Liver (tissue), 9 donors: ENCODE results near the gene TSKU. TPM values are rescaled to one million over a fixed set of nuclear protein-coding genes. Genes with fewer than 3 reads are reported as not detected.

Experiments used
- DNase-seq: peaks from one replicate; pipeline ENCODE4 v3.0.0-alpha.2; 2017; ENCODE audit warnings: low spot score
- H3K27ac ChIP-seq, 2 donors: one replicate each; pipeline ENCODE4 v1.7.0; 2013; ENCODE audit warnings: inconsistent platforms in 2 of 2, low read length in 2 of 2, control low read depth in 1 of 2, low read depth in 1 of 2, mild to moderate bottlenecking in 1 of 2
- H3K27me3 ChIP-seq, 4 donors: one replicate each; pipeline versions ENCODE4 v1.6.1 to v1.7.0; 2013; ENCODE audit warnings: low read length in 3 of 4, inconsistent platforms in 1 of 4, mild to moderate bottlenecking in 1 of 4, moderate library complexity in 1 of 4; ENCODE audit not compliant: control insufficient read depth in 4 of 4, insufficient read depth in 4 of 4
- H3K36me3 ChIP-seq, 4 donors: one replicate each; pipeline versions ENCODE4 v1.6.1 to v1.7.0; 2013; ENCODE audit warnings: low read length in 3 of 4, mild to moderate bottlenecking in 3 of 4, low read depth in 1 of 4, moderate library complexity in 1 of 4; ENCODE audit not compliant: control insufficient read depth in 4 of 4, insufficient read depth in 3 of 4
- H3K4me1 ChIP-seq, 4 donors: one replicate each; pipeline versions ENCODE4 v1.6.1 to v1.7.0; 2013; ENCODE audit warnings: low read length in 3 of 4, mild to moderate bottlenecking in 3 of 4, moderate library complexity in 1 of 4; ENCODE audit not compliant: control insufficient read depth in 4 of 4, insufficient read depth in 4 of 4
- H3K4me3 ChIP-seq, 3 donors: one replicate each; pipeline versions ENCODE4 v1.6.1 to v1.7.0; 2013; ENCODE audit warnings: low read length in 3 of 3, control low read depth in 1 of 3, low read depth in 1 of 3, mild to moderate bottlenecking in 1 of 3
- H3K9ac ChIP-seq, 2 donors: one replicate each; pipeline ENCODE4 v1.7.0; 2013; ENCODE audit warnings: low read length in 2 of 2, mild to moderate bottlenecking in 2 of 2, moderate library complexity in 2 of 2, control low read depth in 1 of 2, low read depth in 1 of 2
- H3K9me3 ChIP-seq, 4 donors: one replicate each; pipeline versions ENCODE4 v1.6.1 to v1.7.0; 2013; ENCODE audit warnings: low read length in 3 of 4; ENCODE audit not compliant: control insufficient read depth in 4 of 4
- ATF3 ChIP-seq: IDR thresholded peaks from 2 replicates; pipeline ENCODE4 v1.6.1; 2016; ENCODE audit warnings: antibody characterized with exemption
- HNF4A ChIP-seq, 2 donors: conservative IDR thresholded peaks; 2 replicates each; pipeline ENCODE4 v1.6.1; 2016; ENCODE audit warnings: antibody characterized with exemption in 2 of 2, mild to moderate bottlenecking in 2 of 2
- HNF4G ChIP-seq: IDR thresholded peaks from 2 replicates; pipeline ENCODE4 v1.6.1; 2016; ENCODE audit warnings: antibody characterized with exemption
- RAD21 ChIP-seq, 2 donors: IDR thresholded peaks; 2 replicates each; pipeline ENCODE4 v1.6.1; 2016; ENCODE audit warnings: antibody characterized with exemption in 2 of 2, mild to moderate bottlenecking in 2 of 2
- REST ChIP-seq: IDR thresholded peaks from 2 replicates; pipeline ENCODE4 v1.6.1; 2016; ENCODE audit warnings: antibody characterized with exemption, mild to moderate bottlenecking
- RXRA ChIP-seq, 2 donors: IDR thresholded peaks; 2 replicates each; pipeline ENCODE4 v1.6.1; 2017 to 2018; ENCODE audit warnings: antibody characterized with exemption in 2 of 2, mild to moderate bottlenecking in 1 of 2
- SP1 ChIP-seq: IDR thresholded peaks from 2 replicates; pipeline ENCODE4 v1.6.1; 2018; ENCODE audit warnings: antibody characterized with exemption, mild to moderate bottlenecking
- YY1 ChIP-seq: IDR thresholded peaks from 2 replicates; pipeline ENCODE4 v1.6.1; 2016; ENCODE audit warnings: antibody characterized with exemption, mild to moderate bottlenecking
- WGBS: extraction: QIAGEN DNeasy Blood & Tissue Kit; methylation state at CpG from one replicate; pipeline ENCODE4 v1.1.7; 2013; 5-methylcytosine and 5-hydroxymethylcytosine counted together
- polyA plus RNA-seq, 2 donors: library from polyadenylated mRNA; stranded (reverse) in 1 of 2; unstranded in 1 of 2; fragments of 200-250 nt in 1 of 2; fragments of >200 nt in 1 of 2; fragmentation: Nextera tagmentation in 1 of 2; extraction: Ambion mirVana in 1 of 2; gene quantifications; one replicate each; pipeline versions ENCODE4 v1.2.1 to v1.2.3, GENCODE V29; 2013 to 2015
- total RNA-seq, 2 donors: library from RNA; depleted of rRNA; stranded (reverse); fragments of >200 nt; gene quantifications; one replicate each; pipeline ENCODE4 v1.2.3, GENCODE V29; 2014
- TF ChIP-seq, protein P1 (sequence below): fragments of 150-350 bp; IDR thresholded peaks from 2 replicates; pipeline ENCODE4 v1.5.1; 2017; ENCODE audit warnings: improper control_type of control experiment, low read depth, low read length; ENCODE audit not compliant: missing input control
- donor health status: healthy.
- donor health status: healthy.
- donor health status: healthy.
- donor health status: healthy.
- donor health status: healthy.

TSKU gene
- total and polyA plus RNA-seq, 4 donors: 3.3 to 492 (median 46.0) TPM

DNA sequence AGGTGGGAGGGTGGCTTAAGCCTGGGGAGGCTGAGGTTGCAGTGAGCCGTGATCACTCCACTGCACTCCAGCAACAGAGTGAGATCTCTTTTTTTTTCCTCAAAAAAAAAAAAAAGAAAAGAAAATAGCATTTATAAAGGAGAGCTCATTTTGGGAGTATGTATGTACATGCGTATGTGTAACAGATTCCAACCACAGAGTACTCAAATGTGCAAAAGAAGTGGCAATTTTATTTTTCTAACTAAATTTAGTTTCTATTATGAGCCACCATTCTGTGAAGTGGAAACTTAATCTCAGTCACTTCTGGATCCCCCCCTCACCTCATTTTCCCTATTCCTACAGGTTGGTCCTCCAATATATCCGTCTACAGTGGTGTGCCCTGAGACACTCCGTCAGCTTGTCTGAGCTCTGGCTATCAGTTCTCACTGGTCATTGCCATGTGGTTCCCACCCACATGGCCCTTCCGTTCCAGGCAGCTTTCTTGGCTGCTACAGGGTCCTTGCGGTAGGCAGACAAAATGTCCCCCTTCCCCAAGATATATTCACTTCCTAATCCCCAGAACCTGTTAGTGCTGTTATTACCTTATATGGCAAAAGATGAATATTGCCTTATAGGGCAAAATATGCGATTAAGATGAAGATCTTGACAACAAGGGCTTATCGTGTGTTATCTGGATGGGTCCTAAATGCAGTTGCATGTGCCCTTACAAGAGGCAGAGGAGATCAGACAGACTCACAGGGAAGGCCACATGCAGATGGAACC is 35.8 kb upstream of the TSKU start (continued):
- TF ChIP-seq, protein P1, sequence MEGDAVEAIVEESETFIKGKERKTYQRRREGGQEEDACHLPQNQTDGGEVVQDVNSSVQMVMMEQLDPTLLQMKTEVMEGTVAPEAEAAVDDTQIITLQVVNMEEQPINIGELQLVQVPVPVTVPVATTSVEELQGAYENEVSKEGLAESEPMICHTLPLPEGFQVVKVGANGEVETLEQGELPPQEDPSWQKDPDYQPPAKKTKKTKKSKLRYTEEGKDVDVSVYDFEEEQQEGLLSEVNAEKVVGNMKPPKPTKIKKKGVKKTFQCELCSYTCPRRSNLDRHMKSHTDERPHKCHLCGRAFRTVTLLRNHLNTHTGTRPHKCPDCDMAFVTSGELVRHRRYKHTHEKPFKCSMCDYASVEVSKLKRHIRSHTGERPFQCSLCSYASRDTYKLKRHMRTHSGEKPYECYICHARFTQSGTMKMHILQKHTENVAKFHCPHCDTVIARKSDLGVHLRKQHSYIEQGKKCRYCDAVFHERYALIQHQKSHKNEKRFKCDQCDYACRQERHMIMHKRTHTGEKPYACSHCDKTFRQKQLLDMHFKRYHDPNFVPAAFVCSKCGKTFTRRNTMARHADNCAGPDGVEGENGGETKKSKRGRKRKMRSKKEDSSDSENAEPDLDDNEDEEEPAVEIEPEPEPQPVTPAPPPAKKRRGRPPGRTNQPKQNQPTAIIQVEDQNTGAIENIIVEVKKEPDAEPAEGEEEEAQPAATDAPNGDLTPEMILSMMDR: no peak

DNA sequence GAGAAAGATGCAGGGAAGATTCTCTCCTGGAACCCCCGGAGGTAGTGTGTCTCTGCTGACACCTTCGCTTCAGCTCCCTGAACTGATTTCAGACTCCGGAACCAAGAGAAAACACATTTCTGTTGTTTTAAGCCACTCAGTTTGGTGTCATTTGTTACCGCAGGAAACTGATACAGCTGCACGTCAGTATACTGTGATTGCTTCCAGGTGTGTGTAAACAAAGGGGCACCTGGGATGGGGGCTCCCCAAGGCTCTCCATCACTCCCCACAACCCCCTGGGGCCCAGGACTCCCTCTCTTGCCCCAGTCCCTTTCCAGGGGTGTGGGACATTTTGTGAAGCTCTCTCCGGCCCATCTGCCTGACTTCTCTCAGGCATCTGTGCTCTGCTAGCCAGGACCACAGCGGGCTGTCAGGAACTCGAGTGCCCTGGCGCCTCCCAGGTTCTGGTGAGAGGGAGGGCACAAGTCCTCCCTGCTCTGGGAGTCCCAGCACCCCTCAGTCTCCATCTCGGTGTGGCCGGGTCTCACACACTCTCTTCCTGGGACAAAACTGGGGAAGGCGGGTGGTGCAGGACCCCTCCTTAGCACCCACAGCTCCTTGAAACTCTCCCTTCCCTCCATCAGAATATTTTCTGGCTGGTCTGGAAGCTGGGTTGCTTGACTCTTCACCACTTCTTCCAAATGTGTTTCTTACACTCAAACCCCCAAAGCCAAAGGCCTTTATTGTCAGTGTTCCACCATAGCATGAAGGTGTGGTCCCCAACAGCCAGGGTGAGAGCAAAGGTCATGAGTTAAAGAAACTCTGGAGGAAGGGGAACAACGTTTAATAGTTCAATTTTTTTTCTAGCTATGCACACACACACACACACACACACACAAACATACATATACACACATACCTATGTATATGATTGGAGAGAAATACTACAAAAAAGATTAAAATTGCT is 35.0 kb upstream of the TSKU start:
- no peak for TF ChIP-seq HNF4A (conservative IDR thresholded peaks at IDR 0.05)
- no peak for DNase-seq
- Histone ChIP-seq H3K4me1 (no peaks in the 10 kb centered on the region), H3K27ac (no peak overlapping the region), H3K9ac (no peak overlapping the region), H3K9me3 (no peaks in the 10 kb centered on the region), H3K36me3 (no peaks in the 10 kb centered on the region), H3K4me3 (no peak overlapping the region), H3K27me3 (no peaks in the 10 kb centered on the region)
- 86% methylated on average over 13 of the region's 13 CpGs for WGBS

DNA sequence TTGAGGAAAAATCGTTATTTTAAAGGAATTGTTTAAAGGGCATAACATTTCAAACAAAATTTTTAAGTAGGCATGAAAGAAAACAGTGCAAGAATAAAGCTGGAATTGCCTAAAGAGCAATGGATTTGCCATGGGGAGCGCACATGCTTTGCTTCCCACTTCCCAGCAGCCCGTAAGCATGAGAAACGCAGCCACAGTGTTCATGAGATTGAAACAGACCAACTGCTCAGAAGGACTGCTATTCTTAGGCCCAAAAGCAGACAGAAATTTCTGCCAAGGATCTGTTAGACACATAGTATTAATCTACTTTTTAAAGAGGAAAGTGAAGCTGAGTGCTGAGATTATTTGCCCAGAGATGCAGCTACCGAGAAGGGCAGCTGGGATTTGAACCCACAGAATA is 34.2 kb upstream of the TSKU start:
- Histone ChIP-seq H3K9me3 (no peaks in the 10 kb centered on the region), H3K36me3 (no peaks in the 10 kb centered on the region), H3K4me3 (no peak overlapping the region), H3K27me3 (no peaks in the 10 kb centered on the region), H3K4me1 (no peaks in the 10 kb centered on the region), H3K27ac (no peak overlapping the region), H3K9ac (no peak overlapping the region)
- TF ChIP-seq, protein P1: no peak
- DNase-seq: no peak
- WGBS: 91% methylated on average over 5 of the region's 5 CpGs

- H3K27ac ChIP-seq: no peak overlapping the region
- WGBS: 92% methylated on average over 2 of the region's 2 CpGs
Observed at GRCh38 chr11:76750067-76750466, 33.1 kb upstream of the TSKU start.

More at GRCh38 chr11:76750067-76750466, 33.1 kb upstream of the TSKU start:
- Histone ChIP-seq H3K9ac (no peak overlapping the region), H3K36me3 (no peaks in the 10 kb centered on the region), H3K4me1 (no peaks in the 10 kb centered on the region), H3K27me3 (no peaks in the 10 kb centered on the region), H3K9me3 (no peaks in the 10 kb centered on the region), H3K4me3 (no peak overlapping the region)
- TF ChIP-seq HNF4A (conservative IDR thresholded peaks at IDR 0.05): no peak
- no peak for TF ChIP-seq RXRA (IDR thresholded peaks at IDR 0.05)
- no peak for TF ChIP-seq YY1
- TF ChIP-seq, protein P1: no peak
- no peak for TF ChIP-seq ATF3
- no peak for TF ChIP-seq REST
- TF ChIP-seq HNF4G: no peak
- no peak for TF ChIP-seq RAD21 (IDR thresholded peaks at IDR 0.05)
- TF ChIP-seq SP1: no peak
- DNase-seq: no peak
